GM21447 (cell line): Measurements from ENCODE around the gene SSBP4.

Experiments used
- ATAC-seq: cut with Tn5 transposase; IDR thresholded peaks from one replicate; pipeline ENCODE4 v1.9.1; 2021; ENCODE audit not compliant: unreplicated experiment

SSBP4 gene

GRCh38 chr19:18441804-18442788 lies 22.9 kb downstream of the SSBP4 start:
- ATAC-seq, result no peak

- no peak for ATAC-seq
Measured at GRCh38 chr19:18442941-18443340, 23.7 kb downstream of the SSBP4 start.

GRCh38 chr19:18443406-18443805 lies 24.2 kb downstream of the SSBP4 start:
- no peak for ATAC-seq

- no peak for ATAC-seq
Measured at GRCh38 chr19:18443831-18444230, 24.6 kb downstream of the SSBP4 start.

DNA sequence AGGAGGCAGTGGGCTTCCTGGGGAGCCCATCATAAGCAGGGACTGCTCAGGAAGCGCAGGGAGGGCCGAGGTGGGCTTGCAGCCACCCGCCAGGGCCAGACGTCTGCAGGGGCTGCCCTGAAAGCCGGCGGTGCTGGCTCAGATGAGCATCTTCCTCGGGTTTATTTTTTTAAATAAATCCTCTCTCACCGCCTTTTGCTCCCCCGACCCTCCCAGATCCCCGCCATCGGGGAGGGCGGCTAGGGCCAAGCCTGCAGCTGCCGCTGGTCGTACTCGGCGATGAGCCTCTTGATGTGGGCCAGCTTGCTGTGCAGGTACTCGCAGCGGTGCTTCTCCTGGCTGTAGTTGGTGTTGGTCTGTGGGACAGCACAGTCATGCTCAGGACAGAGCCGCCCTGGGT lies 25.3 kb downstream of the SSBP4 start:
- ATAC-seq, result no peak

DNA sequence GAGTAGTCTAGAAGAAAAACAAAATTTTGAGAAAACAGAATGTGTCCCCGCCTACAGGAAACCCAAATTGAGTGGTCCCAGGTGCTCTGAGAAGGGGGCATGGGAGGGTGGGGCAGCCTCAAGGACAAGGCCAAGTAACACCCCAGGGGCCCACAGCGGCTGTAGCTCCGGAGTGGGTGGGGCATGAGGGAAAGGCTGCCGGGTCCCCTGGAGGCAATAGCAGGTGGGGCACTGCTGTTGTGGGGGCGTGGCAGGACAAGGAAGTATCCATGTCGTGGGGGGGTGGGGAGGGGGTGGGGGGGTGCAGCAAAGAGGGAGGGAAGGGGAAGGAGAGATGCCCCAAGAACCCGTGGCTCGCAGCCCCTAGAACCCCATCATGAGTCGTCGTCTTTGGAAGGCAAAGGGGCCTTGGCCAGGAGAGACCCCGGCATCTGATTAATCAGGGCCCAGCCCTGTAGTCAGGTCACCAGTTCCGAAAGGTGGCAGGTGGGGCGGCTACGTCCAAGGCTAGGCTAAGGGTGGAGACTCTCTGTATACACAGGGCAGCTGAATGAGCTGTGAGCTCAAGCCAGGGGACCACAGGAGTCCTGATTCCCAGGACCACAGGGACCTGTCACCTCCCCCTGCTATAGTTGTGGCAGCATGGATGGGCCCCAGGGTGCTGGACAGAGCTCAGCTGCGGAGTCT lies 26.2 kb downstream of the SSBP4 start:
- no peak for ATAC-seq

DNA sequence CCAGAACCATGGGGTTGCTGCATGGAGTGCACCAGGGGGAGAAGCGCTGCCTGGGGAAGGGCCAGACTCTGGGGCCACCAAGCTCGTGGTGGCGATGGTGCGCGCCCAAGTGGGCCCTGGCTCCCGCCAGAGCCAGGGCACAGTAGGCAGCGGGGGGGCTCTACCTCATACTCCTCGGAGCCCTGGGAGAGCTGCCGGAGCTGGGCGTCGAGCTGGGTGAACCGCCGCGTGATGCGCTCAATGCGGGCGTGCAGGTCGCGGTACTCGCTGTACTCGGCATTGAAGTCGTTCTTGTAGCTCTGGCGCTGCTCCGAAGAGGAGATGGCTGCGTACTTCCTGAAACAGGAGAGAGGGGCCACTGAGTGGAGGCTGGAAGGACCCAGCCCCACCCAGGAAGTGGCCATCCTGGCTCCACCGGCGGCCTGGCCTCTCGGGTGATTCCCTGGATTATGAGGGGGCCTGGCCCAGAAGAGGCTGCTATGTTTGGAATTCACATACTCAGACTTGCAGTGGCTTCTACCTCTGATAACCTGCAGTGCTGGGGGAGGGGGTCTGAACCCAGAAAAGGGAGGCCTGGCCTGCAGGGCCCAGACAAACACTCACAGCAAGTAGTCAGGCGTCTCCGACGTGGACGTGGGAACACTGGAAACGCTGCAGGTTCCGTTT lies 27.1 kb downstream of the SSBP4 start:
- no peak for ATAC-seq

DNA sequence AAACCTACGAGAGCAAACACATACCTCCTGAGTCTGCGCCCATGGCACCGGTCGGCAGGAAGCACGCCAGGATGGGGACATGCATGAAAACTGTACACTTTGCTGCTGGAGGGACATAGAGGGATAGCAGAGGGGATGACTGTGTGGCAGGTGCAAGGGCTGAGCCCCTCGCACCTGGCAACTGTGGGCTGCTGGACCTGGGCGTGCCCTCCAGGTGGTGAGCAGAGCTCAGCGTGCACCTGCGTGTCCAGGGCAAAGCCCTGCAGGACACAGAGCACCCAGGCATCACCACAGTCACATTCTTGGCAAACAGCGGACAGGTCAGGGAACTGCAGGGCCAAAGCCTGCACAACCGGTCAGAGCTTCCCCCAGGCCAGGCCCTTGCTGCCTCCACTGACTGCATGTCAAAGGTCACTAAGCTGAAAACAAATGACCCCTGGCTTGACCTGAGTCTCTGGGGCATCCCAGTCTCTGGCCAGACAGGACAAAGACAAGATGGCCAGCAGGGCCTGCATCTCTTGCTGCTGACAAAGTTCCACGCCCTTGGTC lies 27.7 kb downstream of the SSBP4 start:
- ATAC-seq, result no peak

- no peak for ATAC-seq
Measured at GRCh38 chr19:18449552-18449951, 30.4 kb downstream of the SSBP4 start.

DNA sequence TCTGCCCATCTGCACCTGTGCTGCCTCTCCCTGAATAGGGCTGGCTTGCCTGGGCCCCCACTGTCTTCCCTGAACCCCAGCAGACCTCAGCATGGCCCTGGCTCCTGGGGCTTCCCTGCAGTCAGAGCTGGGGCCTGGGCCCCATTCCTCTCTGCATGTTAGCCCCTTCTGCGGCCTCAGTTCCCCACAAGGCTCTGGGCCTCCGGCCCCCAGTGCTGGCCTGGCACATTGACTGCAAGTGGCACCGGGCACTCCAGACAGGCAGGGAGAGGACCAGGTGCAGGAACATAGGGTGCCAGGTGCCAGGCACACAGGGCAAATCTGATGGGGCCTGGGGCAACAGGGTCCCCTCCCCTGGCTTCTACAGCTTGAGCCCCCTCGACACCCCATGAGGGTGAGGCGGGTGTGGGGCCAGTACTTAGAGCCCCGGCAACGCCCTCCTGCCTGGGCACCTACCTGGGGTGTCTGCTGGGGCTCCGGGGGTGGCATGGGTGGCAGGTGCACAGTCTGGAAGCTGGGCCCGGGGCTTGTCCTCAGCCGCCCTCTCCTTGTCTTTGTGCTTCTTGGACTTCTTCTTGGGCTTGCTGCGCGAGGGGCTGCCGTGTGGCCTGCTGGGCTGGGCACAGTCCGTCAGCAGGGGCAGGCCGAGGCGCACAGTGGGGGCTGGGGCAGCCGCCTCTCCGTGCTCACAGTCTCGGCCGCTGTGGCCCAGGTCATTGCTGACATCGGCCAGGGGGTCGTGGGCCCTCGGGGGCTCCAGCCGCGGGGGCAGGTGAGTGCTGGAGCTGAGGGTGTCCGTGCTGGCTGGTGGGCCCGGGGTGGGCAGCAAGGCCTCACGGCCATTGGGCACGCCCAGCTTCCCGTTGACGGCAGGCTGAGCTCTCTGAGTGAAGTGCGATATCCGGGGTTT lies 31.1 kb downstream of the SSBP4 start:
- ATAC-seq, result no peak

DNA sequence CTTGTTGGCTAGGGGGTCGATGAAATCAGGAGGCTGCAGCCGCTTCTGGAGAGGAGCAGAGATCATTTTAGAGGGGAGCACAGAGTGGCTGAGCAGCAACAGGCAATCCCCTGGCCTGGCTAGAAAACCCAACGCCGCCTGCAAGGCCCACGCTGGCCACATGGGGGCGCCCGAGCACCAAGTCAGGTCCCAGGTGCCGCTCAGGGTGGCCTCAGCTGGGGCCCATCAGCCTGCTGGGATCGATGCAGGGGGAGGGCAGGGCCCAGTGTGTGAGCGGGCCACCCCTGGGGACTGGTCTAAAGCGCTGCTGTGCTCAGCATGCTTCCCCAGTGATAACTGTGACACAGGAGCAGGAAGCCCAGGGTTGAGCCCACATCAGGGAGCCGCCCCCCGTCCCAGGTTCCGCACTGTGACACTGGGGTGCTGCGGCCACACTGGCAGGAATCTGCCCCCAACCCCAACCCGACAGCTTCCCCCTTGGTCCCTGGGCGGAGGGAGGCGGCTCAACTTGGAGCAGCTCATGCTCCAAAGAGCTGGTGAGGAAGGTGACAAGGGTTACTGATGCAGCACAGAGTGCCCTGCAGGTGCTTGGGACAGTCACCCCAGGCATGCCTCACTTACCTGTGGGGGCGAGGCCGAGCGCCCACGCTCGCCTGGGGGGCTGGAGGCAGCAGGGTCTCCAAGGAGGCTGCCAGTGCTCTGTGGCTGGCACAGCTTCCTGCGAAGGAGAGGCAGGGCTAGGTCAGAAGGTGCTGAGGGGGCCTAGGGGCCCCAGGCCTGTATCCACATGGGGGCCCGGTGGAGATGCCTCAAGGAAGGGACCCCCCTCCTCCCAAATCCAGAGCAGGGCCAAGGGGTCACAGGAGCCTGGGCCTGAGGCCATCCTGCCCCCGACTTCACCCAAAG lies 32.0 kb downstream of the SSBP4 start:
- no peak for ATAC-seq

DNA sequence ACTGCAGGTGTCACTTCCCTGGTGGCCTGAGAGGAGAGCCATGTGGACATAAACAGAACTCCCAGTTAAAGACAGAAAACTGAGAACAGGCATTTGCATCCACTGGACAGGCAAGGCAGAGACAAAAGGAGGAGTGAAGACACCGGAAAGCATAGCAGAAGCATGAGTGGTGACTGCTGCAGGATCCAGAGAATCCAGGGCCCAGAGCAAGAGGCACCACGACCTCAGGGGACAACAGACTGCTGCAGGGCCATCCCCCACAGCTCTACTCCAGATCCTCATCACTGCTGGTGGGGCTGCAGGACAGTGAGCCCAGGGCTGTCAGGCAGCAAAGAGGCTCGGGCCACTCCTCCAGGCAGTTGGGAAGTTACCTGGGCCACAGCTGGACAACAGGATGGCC lies 33.2 kb downstream of the SSBP4 start:
- ATAC-seq, result no peak

DNA sequence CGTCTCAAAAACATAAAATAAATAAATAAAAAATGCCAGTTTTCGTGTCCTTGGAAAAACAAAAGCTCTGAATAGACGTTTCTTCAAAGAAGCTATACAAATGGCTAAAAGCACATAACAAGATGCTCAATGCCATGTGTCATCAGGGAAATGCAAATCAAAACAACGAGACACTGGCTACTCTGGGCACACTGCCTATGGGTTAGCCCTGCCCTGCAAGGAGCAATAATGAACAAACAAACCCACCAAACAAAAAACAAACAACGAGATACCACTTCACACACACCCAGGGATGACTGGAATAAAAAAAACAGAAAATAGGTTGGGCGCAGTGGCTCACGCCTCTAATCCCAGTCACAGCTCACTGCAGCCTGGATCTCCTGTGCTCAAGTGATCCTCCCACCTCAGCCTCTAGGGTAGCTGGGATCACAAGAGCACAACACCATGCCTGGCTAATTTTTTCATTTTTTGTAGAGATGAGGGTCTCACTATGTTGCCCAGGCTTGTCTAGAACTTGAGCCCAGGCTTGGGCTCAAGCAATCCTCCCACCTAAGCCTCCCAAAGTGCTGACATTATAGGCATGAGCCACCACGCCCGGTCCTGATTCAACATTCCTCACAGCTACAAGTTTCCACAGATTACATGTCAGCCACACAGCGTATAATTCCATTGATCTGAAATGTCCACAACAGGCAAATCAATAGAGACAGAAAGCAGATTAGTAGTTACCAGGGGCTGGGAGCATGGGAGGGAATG lies 34.2 kb downstream of the SSBP4 start:
- no peak for ATAC-seq

- no peak for ATAC-seq
Measured at GRCh38 chr19:18456279-18456678, 37.1 kb downstream of the SSBP4 start.

GRCh38 chr19:18456974-18457373 lies 37.8 kb downstream of the SSBP4 start:
- ATAC-seq, result no peak

DNA sequence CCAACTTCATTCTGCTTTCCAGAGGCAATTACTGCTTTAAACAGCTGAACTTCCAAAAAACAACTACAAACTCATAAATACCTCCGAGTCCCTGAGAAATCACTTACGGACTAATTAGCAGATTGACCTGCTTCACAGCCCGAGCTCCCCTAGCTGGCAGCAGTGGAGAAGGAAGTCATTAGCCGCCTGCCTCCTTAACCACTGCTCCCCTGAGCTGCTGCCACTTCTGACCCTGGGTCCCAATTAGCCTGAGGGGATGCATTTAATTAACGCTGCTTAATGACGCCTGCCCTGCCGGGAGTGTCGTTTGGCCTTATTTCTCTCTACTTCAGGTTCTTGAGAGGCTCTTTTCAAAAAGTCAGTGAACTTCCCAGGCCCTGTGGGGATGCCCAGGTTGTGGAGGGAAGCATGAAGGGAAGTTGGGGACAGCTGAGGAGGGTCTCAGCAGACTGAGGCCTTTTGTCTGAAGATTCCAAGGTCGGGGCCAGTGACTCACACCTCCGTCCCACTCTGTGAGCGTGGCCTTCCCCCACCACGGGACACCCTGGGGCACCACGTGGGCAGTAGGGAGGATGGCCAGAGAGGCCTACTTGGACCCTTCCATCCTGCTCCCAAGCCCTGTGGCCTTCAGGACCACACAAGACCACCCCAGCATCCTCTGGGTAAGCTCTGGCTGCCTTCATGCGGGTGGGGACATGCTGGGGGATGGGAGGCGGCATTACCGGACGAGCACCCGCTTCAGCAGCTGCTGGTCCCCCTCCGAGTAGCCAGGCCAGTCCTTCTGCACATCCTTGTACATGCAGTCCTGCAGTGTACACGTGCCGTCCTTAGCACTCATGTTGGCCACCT lies 38.5 kb downstream of the SSBP4 start:
- no peak for ATAC-seq

- ATAC-seq, result no peak
Measured at GRCh38 chr19:18460900-18461299, 41.7 kb downstream of the SSBP4 start.

DNA sequence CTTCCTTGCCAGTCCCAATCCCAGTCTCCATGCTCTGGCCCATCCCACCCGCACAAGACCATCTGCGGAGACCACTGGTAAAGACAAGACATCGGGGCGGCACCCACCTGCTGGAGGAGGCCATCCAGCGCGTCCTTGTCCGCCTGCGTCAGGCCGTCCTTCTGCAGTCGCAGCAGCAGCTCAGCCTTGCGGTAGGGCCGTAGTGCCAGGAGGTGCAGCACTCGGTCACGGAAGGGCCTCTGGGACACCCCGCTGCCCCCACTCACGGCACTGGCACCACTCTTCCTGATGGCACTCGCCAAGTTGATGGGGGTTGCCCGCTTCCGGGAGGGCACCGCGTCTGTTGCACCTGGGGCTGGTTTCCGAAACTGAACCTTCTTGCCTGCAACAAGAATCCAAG lies 42.3 kb downstream of the SSBP4 start:
- ATAC-seq, result no peak
